HG03039 (cell line): ENCODE data around the gene GJD3.

Source experiments
- ATAC-seq: cut with Tn5 transposase; IDR thresholded peaks from one replicate; pipeline ENCODE4 v1.9.1; 2021; ENCODE audit warnings: mild to moderate bottlenecking, moderate library complexity; ENCODE audit not compliant: unreplicated experiment

GJD3 gene

GRCh38 chr17:40354221-40355122 is 10.1 kb downstream of the GJD3 start:
- ATAC-seq: no peak

GRCh38 chr17:40352779-40353394 is 11.7 kb downstream of the GJD3 start:
- ATAC-seq: no peak

GRCh38 chr17:40352237-40352778 is 12.2 kb downstream of the GJD3 start:
- ATAC-seq: no peak

GRCh38 chr17:40351359-40352236 is 12.9 kb downstream of the GJD3 start:
- ATAC-seq: no peak

GRCh38 chr17:40350689-40351358 is 13.7 kb downstream of the GJD3 start:
- no peak for ATAC-seq

GRCh38 chr17:40349895-40350688 is 14.4 kb downstream of the GJD3 start:
- ATAC-seq: no peak

- ATAC-seq: no peak
Observed at GRCh38 chr17:40349477-40349894, 15.1 kb downstream of the GJD3 start.

- ATAC-seq: no peak
Observed at GRCh38 chr17:40348562-40349476, 15.7 kb downstream of the GJD3 start.

GRCh38 chr17:40348136-40348504 is 16.4 kb downstream of the GJD3 start:
- ATAC-seq: no peak

- ATAC-seq: no peak
Observed at GRCh38 chr17:40347319-40348135, 17.0 kb downstream of the GJD3 start.

- ATAC-seq: no peak
Observed at GRCh38 chr17:40346765-40347158, 17.8 kb downstream of the GJD3 start.

GRCh38 chr17:40345994-40346764 is 18.4 kb downstream of the GJD3 start:
- no peak for ATAC-seq

- no peak for ATAC-seq
Observed at GRCh38 chr17:40345161-40345993, 19.2 kb downstream of the GJD3 start.

GRCh38 chr17:40344421-40345160 is 19.9 kb downstream of the GJD3 start:
- no peak for ATAC-seq
